Activated T-helper 2 cell treated with anti-CD3 and anti-CD28 coated beads, Interferon-gamma antibody, Interleukin-2, Interleukin-4, amounts not matched to agents 10 μg/mL and 5 μg/mL and 100 μg/mL, durations not matched to agents 14 hours and 24 hours and 36 hours (primary cell): ENCODE data around the gene GNGT1. TPM values are rescaled to one million over a fixed set of nuclear protein-coding genes. Genes with fewer than 3 reads are reported as not detected.
A peak's percentile ranks its signal among the peaks of the same experiment; 100 is the strongest.
"Not testable (repeated sequence)": the region's sequence is repeated elsewhere in the genome, so short reads cannot be mapped to it uniquely, and the experiment has no call there.

Source experiments
- DNase-seq: peaks from one replicate; pipeline ENCODE4 v3.0.0; 2021; ENCODE audit warnings: low spot score
- H3K27ac Mint-ChIP-seq: one replicate; pipeline ENCODE4 v1.8.0; 2021; ENCODE audit warnings: mixed read lengths
- H3K27me3 Mint-ChIP-seq: one replicate; pipeline ENCODE4 v1.8.0; 2021; ENCODE audit warnings: low read depth, mixed read lengths
- H3K36me3 Mint-ChIP-seq: one replicate; pipeline ENCODE4 v1.8.0; 2021; ENCODE audit warnings: low read depth, mixed read lengths
- H3K4me1 Mint-ChIP-seq: one replicate; pipeline ENCODE4 v1.8.0; 2021; ENCODE audit warnings: low read depth, mixed read lengths
- H3K4me3 Mint-ChIP-seq: one replicate; pipeline ENCODE4 v1.8.0; 2021; ENCODE audit warnings: low read depth, mild to moderate bottlenecking, moderate library complexity, mixed read lengths
- H3K9me3 Mint-ChIP-seq: one replicate; pipeline ENCODE4 v1.8.0; 2021; ENCODE audit warnings: mixed read lengths
- intact Hi-C: fragments of 100-400 bp; cut with micrococcal nuclease; formaldehyde crosslinking; loops from one replicate; pipeline ENCODE4 v1.15.1; 2023
- total RNA-seq: library from RNA; stranded (reverse); gene quantifications from 2 replicates; pipeline ENCODE4 v1.2.3, GENCODE V29; 2022

GNGT1 gene
- total RNA-seq, 1 donor from 2014 or later: not detected

DNA sequence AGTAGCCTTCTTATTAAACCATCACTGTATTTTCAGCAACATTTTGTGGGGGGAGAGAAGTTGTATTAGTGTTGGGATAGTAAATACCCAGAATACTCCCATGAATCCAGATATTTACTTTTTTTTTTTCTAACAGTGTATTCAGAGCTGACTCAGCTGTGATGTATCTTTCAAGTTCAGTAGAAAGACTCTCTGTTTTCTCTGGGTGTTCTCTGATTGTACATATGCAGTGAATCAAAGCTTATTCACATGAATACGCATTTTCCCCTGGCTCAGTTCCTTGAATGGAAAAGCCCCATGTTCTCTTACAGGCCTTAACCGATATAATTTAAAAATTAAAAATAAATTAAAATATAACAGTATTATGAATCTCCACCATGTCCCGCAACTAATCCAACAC lies 17.1 kb upstream of the GNGT1 start:
- H3K27me3 Mint-ChIP-seq: peaks cover 45% of the 10 kb centered on the region
- intact Hi-C loops: no loop called here
- no peak overlapping the region for H3K4me3 Mint-ChIP-seq
- no peaks in the 10 kb centered on the region for H3K36me3 Mint-ChIP-seq
- no peak overlapping the region for H3K27ac Mint-ChIP-seq
- peaks cover 9% of the 10 kb centered on the region for H3K4me1 Mint-ChIP-seq
- no peak for DNase-seq
- H3K9me3 Mint-ChIP-seq: no peaks in the 10 kb centered on the region

DNA sequence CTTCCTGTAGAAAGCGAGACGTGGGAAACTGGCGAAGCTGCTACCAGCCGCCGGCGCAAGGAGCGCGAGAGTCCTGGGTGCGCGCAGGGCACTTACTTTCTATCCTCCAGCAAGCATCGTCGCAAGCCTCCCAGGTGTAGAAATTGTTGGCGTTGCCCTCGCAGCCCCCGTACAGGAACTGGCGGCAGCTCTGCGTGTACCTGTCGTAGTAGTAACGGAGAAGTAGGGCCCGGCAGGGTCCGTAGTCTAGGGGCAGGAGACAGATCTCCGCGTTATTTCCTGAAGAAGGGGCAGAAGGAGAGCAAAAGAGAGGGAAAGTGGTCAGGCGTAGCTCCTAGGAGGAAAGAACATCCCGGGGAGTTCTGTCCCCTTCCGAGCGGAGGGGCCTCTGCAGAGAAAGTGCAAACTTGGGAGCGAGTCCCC lies 16.3 kb upstream of the GNGT1 start:
- Mint-ChIP-seq H3K9me3 (no peaks in the 10 kb centered on the region), H3K4me3 (peak overlapping the region; percentile 67), H3K27ac (no peak overlapping the region), H3K4me1 (peaks cover 9% of the 10 kb centered on the region), H3K27me3 (peaks cover 49% of the 10 kb centered on the region), H3K36me3 (no peaks in the 10 kb centered on the region)
- DNase-seq: no peak
- intact Hi-C loops: no loop called here

DNA sequence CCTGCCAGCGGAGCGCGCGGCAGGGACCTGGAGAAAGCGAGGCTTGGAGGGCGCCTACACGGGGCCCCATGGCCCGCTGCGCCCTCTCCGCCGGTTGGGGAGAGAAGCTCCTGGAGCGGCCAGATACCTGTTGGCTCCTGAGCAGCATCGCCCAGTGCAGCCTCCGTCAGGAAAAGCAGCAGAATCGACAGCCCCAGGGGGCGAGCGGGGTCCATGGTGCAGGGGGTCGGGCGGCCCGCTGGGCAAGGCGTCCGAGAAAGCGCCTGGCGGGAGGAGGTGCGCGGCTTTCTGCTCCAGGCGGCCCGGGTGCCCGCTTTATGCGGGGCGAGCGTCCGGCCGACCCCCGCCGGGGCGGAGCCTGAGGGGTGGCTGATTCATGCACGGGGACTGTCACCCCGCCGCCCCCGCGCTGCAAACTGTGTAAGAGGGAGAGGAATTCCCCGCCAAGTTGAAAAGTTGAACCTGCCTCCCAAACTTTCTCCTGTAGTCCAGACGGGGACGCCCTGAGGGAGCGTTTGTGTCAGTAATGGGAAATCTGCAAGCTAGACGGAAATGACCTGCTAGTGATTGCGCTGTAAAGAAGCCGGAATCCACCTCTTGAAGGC lies 15.8 kb upstream of the GNGT1 start, which contains the start of gene TFPI2:
TFPI2 (minus strand) TSS at position 290 of the 605 bp plus-strand sequence; CDS start at position 215, 75 bp downstream.
- Mint-ChIP-seq H3K27me3 (peaks cover 50% of the 10 kb centered on the region), H3K27ac (no peak within 1 kb of the TSS), H3K4me1 (peaks cover 9% of the 10 kb centered on the region), H3K4me3 (peak within 1 kb of the TSS; percentile 67), H3K9me3 (no peaks in the 10 kb centered on the region), H3K36me3 (no peaks in the 10 kb centered on the region)
- intact Hi-C loops: no loop called here
- no peak for DNase-seq

DNA sequence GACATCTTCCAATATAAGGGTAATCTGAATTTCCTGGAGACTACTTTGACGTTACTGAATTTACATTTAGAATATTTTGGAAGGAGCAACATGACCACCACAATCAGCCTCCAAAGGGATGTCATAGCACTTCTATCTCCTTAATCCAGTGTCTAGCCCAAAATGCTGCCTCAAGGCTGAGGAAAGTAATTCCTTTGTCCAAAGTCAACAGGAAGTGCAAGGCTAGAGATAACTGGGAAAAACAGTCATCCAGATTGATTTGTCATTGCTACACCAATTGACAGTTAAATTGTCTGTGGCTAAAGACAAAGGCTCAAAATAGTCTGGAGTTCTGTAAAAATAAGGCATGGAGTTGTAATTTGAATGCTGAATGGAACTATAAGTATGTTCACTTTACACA lies 11.9 kb upstream of the GNGT1 start:
- no peak for DNase-seq
- no peaks in the 10 kb centered on the region for H3K36me3 Mint-ChIP-seq
- H3K4me3 Mint-ChIP-seq: no peak overlapping the region
- no peak overlapping the region for H3K27ac Mint-ChIP-seq
- intact Hi-C loops: no loop called here
- peaks cover 48% of the 10 kb centered on the region for H3K27me3 Mint-ChIP-seq
- peaks cover 9% of the 10 kb centered on the region for H3K4me1 Mint-ChIP-seq
- no peaks in the 10 kb centered on the region for H3K9me3 Mint-ChIP-seq

DNA sequence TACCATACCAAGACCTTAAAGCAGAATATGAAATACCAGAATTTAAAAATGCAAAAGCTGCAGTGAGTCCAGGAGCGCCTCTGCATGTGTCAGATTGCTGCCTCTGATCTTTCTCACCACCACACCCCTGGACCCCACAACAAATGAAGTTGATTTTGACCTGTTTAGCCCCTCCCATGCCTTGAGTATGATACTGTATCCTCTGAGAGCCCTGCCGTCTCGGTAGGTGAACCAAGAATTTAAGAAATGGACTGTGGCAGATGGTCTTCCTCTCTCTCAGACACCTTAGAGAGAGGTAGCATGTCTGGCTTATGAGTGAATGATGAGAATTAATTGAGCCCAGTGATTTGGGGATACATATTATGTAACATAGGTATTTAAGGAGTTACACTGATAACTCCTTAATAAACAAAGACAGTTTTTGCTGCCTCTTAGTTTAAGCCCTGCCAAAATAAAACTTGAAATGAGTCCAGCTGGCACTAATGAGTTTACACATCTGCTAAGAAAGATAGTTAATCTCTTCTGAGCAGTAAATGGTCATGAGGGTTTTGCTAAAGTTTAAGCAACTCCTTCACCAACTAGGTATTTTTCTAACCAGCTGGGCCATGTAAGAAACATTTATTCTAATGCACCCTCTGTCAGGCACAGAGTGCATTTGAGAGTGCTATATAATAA lies 11.3 kb upstream of the GNGT1 start:
- intact Hi-C loops: no loop called here
- DNase-seq: no peak
- H3K4me3 Mint-ChIP-seq: no peak overlapping the region
- no peak overlapping the region for H3K27ac Mint-ChIP-seq
- H3K27me3 Mint-ChIP-seq: peaks cover 45% of the 10 kb centered on the region
- peaks cover 3% of the 10 kb centered on the region for H3K4me1 Mint-ChIP-seq
- H3K9me3 Mint-ChIP-seq: no peaks in the 10 kb centered on the region
- H3K36me3 Mint-ChIP-seq: no peaks in the 10 kb centered on the region

DNA sequence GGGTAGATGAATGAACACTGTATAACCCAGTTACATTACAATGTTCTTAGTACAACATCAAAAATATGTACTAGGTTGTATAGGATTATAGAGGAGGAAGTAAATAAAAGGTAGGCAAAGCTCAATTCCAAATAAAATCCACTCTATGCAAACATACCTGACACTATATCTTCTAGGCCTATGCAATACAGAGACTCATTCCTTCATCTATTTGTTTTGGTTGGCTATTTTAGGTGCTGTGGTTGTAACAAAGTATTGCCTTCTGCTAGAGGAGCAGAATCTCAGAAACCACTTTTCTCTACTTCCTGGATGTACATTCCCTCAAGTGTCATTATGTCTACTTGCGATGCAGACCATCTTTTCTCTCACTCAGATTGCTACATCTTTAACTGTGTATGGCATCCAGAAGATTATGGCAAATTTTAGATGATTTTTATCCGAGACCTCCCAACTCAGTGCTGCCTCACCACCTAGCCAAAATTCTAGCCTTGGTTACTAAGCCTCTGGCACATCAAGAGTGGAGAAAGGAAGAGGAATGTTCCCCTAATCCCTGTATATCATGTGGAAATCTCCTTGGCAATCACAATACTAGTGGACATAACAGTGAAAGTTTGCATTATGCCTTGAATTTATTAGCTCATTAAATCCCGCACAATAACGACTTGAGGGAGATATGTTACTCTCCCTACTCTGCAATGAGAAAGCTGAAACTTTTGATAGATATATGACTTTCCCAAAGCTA lies 10.3 kb upstream of the GNGT1 start:
- Mint-ChIP-seq H3K4me1 (no peaks in the 10 kb centered on the region), H3K4me3 (no peak overlapping the region), H3K27ac (no peak overlapping the region), H3K27me3 (peaks cover 39% of the 10 kb centered on the region), H3K36me3 (no peaks in the 10 kb centered on the region), H3K9me3 (no peaks in the 10 kb centered on the region)
- no peak for DNase-seq
- intact Hi-C loops: no loop called here

DNA sequence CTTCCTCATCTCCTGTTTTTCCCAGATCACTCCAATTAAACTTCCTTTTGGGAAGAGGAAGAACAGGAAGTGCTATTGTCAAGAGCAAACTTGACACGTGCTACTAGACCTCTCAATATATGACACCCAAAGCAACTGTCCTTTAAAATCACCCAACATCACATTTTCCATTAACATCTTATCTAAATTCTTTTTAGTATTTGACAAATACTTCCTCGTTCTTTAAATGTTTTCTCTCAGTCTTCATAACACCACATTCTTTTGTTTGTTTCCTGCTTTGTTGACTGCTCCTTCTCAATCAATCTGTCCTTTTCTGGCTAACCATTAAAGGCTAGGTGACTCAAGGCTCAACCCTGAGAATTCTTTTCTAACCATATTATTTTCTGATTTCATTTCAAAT lies 8.7 kb upstream of the GNGT1 start:
- no peak for DNase-seq
- no peaks in the 10 kb centered on the region for H3K9me3 Mint-ChIP-seq
- no peak overlapping the region for H3K4me3 Mint-ChIP-seq
- no peaks in the 10 kb centered on the region for H3K36me3 Mint-ChIP-seq
- peaks cover 24% of the 10 kb centered on the region for H3K27me3 Mint-ChIP-seq
- no peaks in the 10 kb centered on the region for H3K4me1 Mint-ChIP-seq
- intact Hi-C loops: no loop called here
- H3K27ac Mint-ChIP-seq: no peak overlapping the region

DNA sequence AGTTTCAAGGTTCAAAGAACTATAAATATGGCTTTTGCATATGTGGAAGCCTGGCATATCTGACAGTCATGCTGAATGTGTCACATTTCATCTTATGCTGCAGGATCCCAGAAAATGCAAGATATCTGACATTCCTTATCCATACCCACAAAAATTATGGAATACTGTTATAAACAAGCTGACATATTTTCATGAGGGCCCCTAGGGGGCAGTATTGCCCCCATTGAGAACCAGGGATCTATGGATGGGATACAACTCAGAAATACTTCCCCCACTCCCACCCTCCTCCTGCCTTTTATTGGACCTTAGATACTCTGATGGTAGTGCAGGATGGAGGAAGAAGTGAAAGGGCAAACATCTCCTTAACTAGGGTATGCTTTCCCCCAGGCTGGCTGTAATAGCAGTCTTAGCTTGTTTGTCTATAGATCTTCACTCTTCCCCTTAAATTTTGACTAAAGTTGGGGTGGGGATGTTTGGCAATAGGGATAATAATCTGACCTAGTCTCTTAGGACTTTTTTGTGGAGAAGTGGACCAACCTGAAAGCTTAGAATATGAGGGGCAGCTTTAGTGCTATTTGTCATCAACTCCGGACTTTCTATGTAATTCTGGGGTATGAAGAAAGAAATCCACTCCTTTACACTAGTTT lies 3.5 kb upstream of the GNGT1 start:
- Mint-ChIP-seq H3K27ac (no peak overlapping the region), H3K9me3 (no peaks in the 10 kb centered on the region), H3K4me1 (no peaks in the 10 kb centered on the region), H3K4me3 (no peak overlapping the region), H3K27me3 (peaks cover 17% of the 10 kb centered on the region), H3K36me3 (no peaks in the 10 kb centered on the region)
- DNase-seq: no peak
- intact Hi-C loops: loop anchor here (1.0 to 10.0 kb wide), 3 partner anchors 184 to 492 kb away; no protein-coding TSS in a partner anchor

DNA sequence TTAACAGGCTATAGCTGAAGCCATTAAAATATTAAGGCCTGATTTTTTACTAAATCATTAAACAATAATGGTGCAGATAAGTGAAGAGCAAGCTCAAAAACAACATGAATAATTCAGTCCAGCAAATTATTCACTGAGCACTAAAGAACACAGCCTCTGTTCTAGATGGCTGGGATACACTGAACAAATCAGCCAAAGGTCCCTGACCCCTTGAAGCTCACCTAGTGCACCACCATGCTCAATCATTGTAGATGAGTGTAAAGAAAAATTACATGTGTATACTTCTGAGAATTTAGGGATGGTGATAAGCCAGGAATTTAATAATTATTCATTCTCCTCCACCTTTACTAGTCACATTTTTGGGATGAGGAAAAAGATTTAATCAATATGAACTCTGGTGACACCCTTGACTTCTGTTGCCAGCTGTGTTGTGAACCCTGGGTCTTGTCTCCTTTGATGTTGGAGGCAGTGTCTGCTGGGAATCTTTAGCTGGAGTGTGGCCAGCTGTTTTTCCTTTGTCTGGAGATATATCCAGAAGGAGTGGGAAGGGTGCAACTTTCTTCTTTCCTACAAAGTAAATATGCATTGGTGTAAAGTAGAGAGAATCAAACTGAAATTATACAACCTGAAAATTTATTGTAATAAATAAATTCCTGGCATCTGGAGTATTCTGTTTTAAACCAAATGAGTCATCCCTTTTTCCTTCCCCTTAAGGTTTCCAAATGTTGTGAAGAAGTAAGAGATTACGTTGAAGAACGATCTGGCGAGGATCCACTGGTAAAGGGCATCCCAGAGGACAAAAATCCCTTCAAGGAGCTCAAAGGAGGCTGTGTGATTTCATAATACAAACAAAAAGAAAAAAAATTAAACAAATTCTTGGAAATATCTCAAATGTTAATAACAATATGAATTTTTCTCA lies 4.0 kb downstream of the GNGT1 start:
- H3K36me3 Mint-ChIP-seq: no peaks in the 10 kb centered on the region

DNA sequence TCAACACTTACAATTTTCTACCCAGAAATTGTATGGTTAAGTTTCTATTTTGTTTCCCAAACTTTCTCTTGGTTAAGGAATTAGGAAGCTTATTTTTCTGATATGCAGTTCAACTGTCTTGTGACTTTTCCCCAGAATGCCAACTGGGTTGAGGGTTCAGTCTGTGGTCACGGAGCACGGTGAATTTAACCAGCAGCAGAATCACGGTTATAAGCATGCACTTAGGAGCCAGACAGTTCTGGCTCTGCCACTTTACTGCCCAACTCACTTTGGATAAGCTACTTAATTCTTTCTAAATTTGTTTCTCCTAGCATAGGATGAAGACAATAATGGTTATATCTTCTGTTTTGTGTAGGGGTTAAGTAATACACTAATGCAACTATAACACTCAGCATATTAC lies 4.9 kb downstream of the GNGT1 start:
- H3K27ac Mint-ChIP-seq, H3K4me1 Mint-ChIP-seq, H3K36me3 Mint-ChIP-seq, H3K4me3 Mint-ChIP-seq, intact Hi-C loops, DNase-seq, H3K9me3 Mint-ChIP-seq, H3K27me3 Mint-ChIP-seq: not testable (repeated sequence)

More for the DNA sequence above, 4.0 kb downstream of the GNGT1 start:
- Mint-ChIP-seq H3K27ac (no peak overlapping the region), H3K4me3 (no peak overlapping the region), H3K9me3 (no peaks in the 10 kb centered on the region), H3K4me1 (no peaks in the 10 kb centered on the region), H3K27me3 (peaks cover 8% of the 10 kb centered on the region)
- intact Hi-C loops: no loop called here
- DNase-seq: no peak

DNA sequence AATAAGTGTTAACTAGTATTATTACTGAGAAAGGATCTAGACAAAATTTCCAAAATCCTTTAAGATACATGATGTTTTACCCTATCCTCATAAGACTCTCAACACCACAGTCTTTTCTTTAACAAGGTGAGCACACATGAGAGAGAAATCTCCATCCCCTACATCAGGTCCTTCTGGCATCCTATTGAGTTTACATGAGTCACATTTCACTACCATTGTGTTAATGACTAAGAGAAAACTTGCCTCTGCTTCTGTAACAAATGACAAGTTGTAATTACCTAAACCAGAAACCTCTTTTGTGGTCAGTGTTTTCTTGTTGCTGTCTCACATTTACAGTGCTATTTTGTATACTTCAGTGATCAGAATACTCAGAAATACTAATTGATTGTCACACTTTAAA lies 5.3 kb downstream of the GNGT1 start:
- DNase-seq, H3K9me3 Mint-ChIP-seq, H3K4me3 Mint-ChIP-seq, H3K36me3 Mint-ChIP-seq, intact Hi-C loops, H3K4me1 Mint-ChIP-seq, H3K27ac Mint-ChIP-seq: not testable (repeated sequence)
- H3K27me3 Mint-ChIP-seq: peaks cover 11% of the 10 kb centered on the region

DNA sequence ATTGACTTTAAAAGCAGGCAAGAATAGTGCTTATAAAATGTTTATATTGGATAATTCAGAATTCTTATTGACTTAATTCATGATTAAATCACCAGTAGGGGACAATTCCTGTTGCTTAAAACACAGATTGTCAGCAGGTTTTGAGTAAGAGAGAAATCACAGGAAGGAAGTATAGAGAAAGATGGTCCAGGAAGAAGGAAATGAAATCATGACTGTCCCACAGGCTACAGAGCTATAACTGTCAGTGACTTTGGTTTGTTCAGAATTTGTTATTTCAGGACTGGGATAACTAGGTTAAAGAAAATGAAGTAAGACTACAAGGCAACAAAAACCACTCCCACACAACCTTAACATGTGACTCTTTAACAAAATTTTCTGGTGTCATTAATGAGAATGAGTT lies 6.8 kb downstream of the GNGT1 start:
- no peak for DNase-seq
- Mint-ChIP-seq H3K27ac (no peak overlapping the region), H3K4me3 (no peak overlapping the region), H3K36me3 (no peaks in the 10 kb centered on the region), H3K4me1 (no peaks in the 10 kb centered on the region), H3K27me3 (peaks cover 14% of the 10 kb centered on the region), H3K9me3 (no peaks in the 10 kb centered on the region)
- intact Hi-C loops: no loop called here
